GM18951 (cell line): ENCODE results near the gene WWOX.

Experiments used
- POLR2A ChIP-seq: IDR thresholded peaks from 4 replicates; pipeline ENCODE4 v1.6.1; 2011; ENCODE audit warnings: mild to moderate bottlenecking; ENCODE audit not compliant: insufficient read length, insufficient read depth; ENCODE audit errors: extremely low read depth
- in situ Hi-C: fragments of 300-500 bp; cut with MboI; formaldehyde crosslinking; loops from one replicate; pipeline ENCODE4 v1.12.0; 2022; ENCODE audit warnings: low sequenced_read_pairs, mixed read lengths, inconsistent platforms; ENCODE audit not compliant: unreplicated experiment

Gene WWOX

GRCh38 chr16:78982096-78982744 is 882.8 kb downstream of the WWOX start:
- in situ Hi-C loops = no loop called here
- no peak for TF ChIP-seq POLR2A

- TF ChIP-seq POLR2A = no peak
- in situ Hi-C loops = no loop called here
Measured at GRCh38 chr16:78984324-78984723, 884.9 kb downstream of the WWOX start.

GRCh38 chr16:78984887-78985464 is 885.5 kb downstream of the WWOX start:
- in situ Hi-C loops = no loop called here
- TF ChIP-seq POLR2A = no peak

- TF ChIP-seq POLR2A = no peak
- in situ Hi-C loops = no loop called here
Measured at GRCh38 chr16:78985716-78986605, 886.5 kb downstream of the WWOX start.

DNA sequence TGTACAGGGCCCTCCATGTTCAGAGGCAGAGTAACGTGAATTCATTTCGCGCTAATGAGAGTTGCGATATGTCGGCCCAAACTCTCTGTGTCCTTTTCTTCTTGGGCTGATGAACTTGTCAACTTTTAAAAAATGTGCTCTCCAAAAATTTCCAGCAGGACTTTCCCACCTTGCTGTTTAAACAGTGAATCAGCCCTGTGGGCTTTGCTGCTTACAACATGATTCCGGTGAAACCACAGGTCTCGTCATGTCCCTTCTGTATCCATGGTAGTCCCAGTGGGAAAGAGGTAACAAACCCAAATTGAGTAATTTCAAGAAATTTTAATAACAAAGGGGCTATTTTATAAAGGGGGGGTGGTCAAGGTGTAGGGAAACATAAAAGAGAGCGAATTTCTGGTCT is 888.2 kb downstream of the WWOX start:
- TF ChIP-seq POLR2A = no peak
- in situ Hi-C loops = no loop called here

DNA sequence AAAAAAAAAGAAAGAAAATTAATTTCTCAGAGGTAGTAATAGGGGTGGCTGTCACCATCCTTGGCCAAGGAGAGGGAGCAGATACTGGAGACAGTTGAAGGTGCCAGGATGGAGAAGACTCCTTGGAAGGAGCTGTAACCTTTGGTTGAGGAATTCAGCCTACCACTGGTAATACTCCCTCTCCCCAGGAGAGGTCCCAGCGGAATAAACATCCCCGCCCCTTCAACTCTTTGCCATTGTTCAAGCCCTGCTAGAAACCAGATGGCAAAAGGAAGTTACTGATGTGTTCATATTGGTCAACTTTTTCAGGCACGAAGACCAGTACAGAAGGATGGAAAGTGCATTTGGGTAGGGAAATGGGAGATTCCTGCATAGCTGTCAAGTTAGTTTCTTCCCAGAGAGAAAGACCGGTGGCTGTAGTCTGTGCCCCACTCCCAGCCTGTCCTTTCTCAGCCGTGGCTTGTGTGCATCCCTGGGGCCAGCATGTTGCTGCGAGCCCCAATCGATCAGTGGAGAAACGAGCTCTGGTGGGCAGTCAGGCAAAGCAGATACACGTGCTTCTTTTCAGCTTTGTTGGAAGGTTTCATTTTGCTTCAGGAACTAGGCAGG is 889.0 kb downstream of the WWOX start:
- no peak for TF ChIP-seq POLR2A
- in situ Hi-C loops = no loop called here

DNA sequence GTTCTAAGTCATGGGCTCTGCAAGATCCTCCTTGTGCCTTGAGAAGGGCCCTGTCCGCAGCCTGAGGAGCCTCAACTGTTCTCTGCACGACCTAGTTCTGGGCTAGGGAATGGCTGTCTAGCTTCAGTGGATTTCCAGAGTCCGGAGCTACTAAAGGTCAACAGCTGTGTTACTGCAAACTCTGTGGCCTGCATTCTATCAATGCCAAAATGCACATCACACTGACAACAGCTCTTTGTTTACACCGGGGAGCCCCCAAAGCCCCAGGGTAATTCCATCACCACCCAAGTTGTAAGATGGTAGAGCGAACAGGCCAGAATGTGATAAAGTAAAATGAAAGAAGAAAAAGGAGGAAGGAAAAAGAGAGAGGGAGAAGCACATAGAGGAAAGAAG is 890.9 kb downstream of the WWOX start:
- TF ChIP-seq POLR2A = no peak
- in situ Hi-C loops = no loop called here

GRCh38 chr16:78992001-78992400 is 892.5 kb downstream of the WWOX start:
- in situ Hi-C loops = no loop called here
- no peak for TF ChIP-seq POLR2A

- in situ Hi-C loops = no loop called here
- TF ChIP-seq POLR2A = no peak
Measured at GRCh38 chr16:78993346-78993745, 893.9 kb downstream of the WWOX start.

GRCh38 chr16:78994135-78994745 is 894.8 kb downstream of the WWOX start:
- in situ Hi-C loops = no loop called here
- no peak for TF ChIP-seq POLR2A

- TF ChIP-seq POLR2A = no peak
- in situ Hi-C loops = no loop called here
Measured at GRCh38 chr16:78995441-78995840, 896.0 kb downstream of the WWOX start.

DNA sequence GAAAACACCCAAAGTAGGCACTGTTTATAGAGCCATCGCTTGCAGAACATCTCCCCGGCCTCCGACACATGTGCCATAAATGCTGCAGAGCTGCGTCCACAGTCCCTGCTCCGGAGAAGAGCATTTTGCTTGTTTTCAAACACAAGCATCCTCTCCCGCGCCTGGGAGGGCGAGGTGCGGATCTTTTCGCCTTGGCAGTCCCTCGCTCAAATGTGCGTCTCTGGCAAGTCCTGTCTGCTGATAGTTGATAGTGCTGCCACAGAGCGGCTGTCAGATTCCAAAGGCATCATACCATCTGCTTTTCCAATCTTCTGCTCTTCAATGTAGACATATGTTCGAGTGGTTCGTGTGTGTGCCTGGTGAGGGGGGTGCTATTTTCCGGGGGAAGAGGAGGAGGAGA is 897.3 kb downstream of the WWOX start:
- in situ Hi-C loops = no loop called here
- TF ChIP-seq POLR2A = no peak

- no peak for TF ChIP-seq POLR2A
Measured at GRCh38 chr16:78998879-78999278, 899.4 kb downstream of the WWOX start.

GRCh38 chr16:79001156-79001967 is 901.9 kb downstream of the WWOX start:
- in situ Hi-C loops = no loop called here
- no peak for TF ChIP-seq POLR2A

More at GRCh38 chr16:78998879-78999278, 899.4 kb downstream of the WWOX start:
- in situ Hi-C loops = no loop called here
